IMR-90 (cell line): ENCODE results near the gene ATP11B. TPM values are rescaled to one million over a fixed set of nuclear protein-coding genes. Genes with fewer than 3 reads are reported as not detected.

Experiments
- ATAC-seq: fragments of 200-7000 bp; cut with Tn5 transposase; 2 replicates; pipeline ENCODE4 v1.9.1; 2020; ENCODE audit warnings: low read depth, mild to moderate bottlenecking, moderate library complexity
- BruUV-seq: library from RNA; stranded (reverse); fragments of 400-500 nt; replicated peaks from 2 replicates; lab custom pipeline; 2021; lab: Mats Ljungman, UMichigan
- CTCF ChIA-PET: fragments of 300-600 bp; formaldehyde crosslinking; extraction: SDS; loops from one replicate; lab custom pipeline; 2021; ENCODE audit warnings: antibody characterized with exemption; lab: Yijun Ruan, JAX
- POLR2A ChIA-PET: fragments of 300-600 bp; sonication (Branson Sonifier 250); formaldehyde crosslinking; loops from one replicate; lab custom pipeline; 2022; ENCODE audit warnings: antibody characterized with exemption; ENCODE audit not compliant: unreplicated experiment; lab: Charles Lee
- DNase-seq: peaks from one replicate; pipeline ENCODE4 v3.0.0; 2013
- H2AFZ ChIP-seq: replicated peaks from 2 replicates; pipeline ENCODE3; 2013; ENCODE audit warnings: low read length, mild to moderate bottlenecking; ENCODE audit not compliant: poor library complexity
- H2AK5ac ChIP-seq: 2 replicates; pipeline ENCODE4 v1.6.1; 2013; ENCODE audit warnings: low read depth, low read length, inconsistent platforms
- H2AK9ac ChIP-seq: replicated peaks from 2 replicates; pipeline ENCODE3; 2013; ENCODE audit warnings: mild to moderate bottlenecking, low read depth, low read length, moderate library complexity; ENCODE audit not compliant: poor library complexity
- H2BK120ac ChIP-seq: 2 replicates; pipeline ENCODE4 v1.6.1; 2013; ENCODE audit warnings: low read depth, low read length, inconsistent platforms
- H2BK15ac ChIP-seq: 3 replicates; pipeline ENCODE4 v1.6.1; 2013; ENCODE audit warnings: low read depth, low read length, inconsistent platforms
- H2BK20ac ChIP-seq: 2 replicates; pipeline ENCODE4 v1.6.1; 2013; ENCODE audit warnings: low read depth, mild to moderate bottlenecking, inconsistent platforms, low read length, moderate library complexity
- H2BK5ac ChIP-seq: 2 replicates; pipeline ENCODE4 v1.6.1; 2013; ENCODE audit warnings: mild to moderate bottlenecking, low read depth, low read length, inconsistent platforms; ENCODE audit not compliant: poor library complexity, severe bottlenecking
- H3K14ac ChIP-seq: replicated peaks from 2 replicates; pipeline ENCODE4 v1.6.1; 2013; ENCODE audit warnings: low read depth, low read length, inconsistent platforms
- H3K18ac ChIP-seq: 2 replicates; pipeline ENCODE4 v1.6.1; 2013; ENCODE audit warnings: low read depth, low read length, control low read depth
- H3K23ac ChIP-seq: 2 replicates; pipeline ENCODE4 v1.6.1; 2013; ENCODE audit warnings: low read depth, low read length, inconsistent platforms
- H3K27ac ChIP-seq: 2 replicates; pipeline ENCODE4 v1.5.1; 2013; ENCODE audit warnings: mild to moderate bottlenecking, control low read depth, low read length; ENCODE audit not compliant: insufficient read depth
- H3K27me3 ChIP-seq: 2 replicates; pipeline ENCODE4 v1.6.1; 2013; ENCODE audit warnings: low read length; ENCODE audit not compliant: control insufficient read depth, insufficient read depth
- H3K36me3 ChIP-seq: 2 replicates; pipeline ENCODE4 v1.6.1; 2013; ENCODE audit warnings: low read length, mixed read lengths; ENCODE audit not compliant: control insufficient read depth, insufficient read depth
- H3K4ac ChIP-seq: 2 replicates; pipeline ENCODE4 v1.6.1; 2013; ENCODE audit warnings: low read depth, low read length, inconsistent platforms
- H3K4me1 ChIP-seq: 2 replicates; pipeline ENCODE4 v1.6.1; 2013; ENCODE audit warnings: low read length, mixed read lengths; ENCODE audit not compliant: control insufficient read depth, insufficient read depth
- H3K4me2 ChIP-seq: 2 replicates; pipeline ENCODE4 v1.6.1; 2013; ENCODE audit warnings: low read depth, mild to moderate bottlenecking, control low read depth, low read length, moderate library complexity
- H3K4me3 ChIP-seq: 2 replicates; pipeline ENCODE4 v1.5.1; 2013; ENCODE audit warnings: low read depth, mild to moderate bottlenecking, control low read depth, low read length, moderate library complexity; ENCODE audit not compliant: insufficient read depth
- H3K56ac ChIP-seq: 2 replicates; pipeline ENCODE4 v1.6.1; 2013; ENCODE audit warnings: low read length, inconsistent platforms; ENCODE audit not compliant: insufficient read depth; ENCODE audit errors: extremely low read depth
- H3K79me1 ChIP-seq, 2 experiments: 2 replicates each; pipeline ENCODE4 v1.6.1; 2013; ENCODE audit warnings: low read length in 2 of 2, inconsistent platforms in 1 of 2, low read depth in 1 of 2
- H3K9ac ChIP-seq: 2 replicates; pipeline ENCODE4 v1.6.1; 2013; ENCODE audit warnings: low read depth, low read length, control low read depth
- H3K9me1 ChIP-seq: 2 replicates; pipeline ENCODE4 v1.6.1; 2013; ENCODE audit warnings: low read length, inconsistent platforms; ENCODE audit not compliant: insufficient read depth
- H3K9me3 ChIP-seq: 2 replicates; pipeline ENCODE4 v1.6.1; 2013; ENCODE audit warnings: low read length; ENCODE audit not compliant: control insufficient read depth, insufficient read depth
- H4K20me1 ChIP-seq: 2 replicates; pipeline ENCODE4 v1.6.1; 2013; ENCODE audit warnings: low read length, inconsistent platforms; ENCODE audit not compliant: insufficient read depth
- H4K5ac ChIP-seq: 2 replicates; pipeline ENCODE4 v1.6.1; 2013; ENCODE audit warnings: mild to moderate bottlenecking, low read depth, low read length, control low read depth
- H4K8ac ChIP-seq, 2 experiments: 2 replicates each; pipeline ENCODE4 v1.6.1; 2013; ENCODE audit warnings: low read depth in 2 of 2, low read length in 2 of 2, control low read depth in 1 of 2, inconsistent platforms in 1 of 2
- H4K91ac ChIP-seq: 2 replicates; pipeline ENCODE4 v1.6.1; 2013; ENCODE audit warnings: low read depth, low read length, inconsistent platforms; ENCODE audit not compliant: insufficient read depth
- CEBPB ChIP-seq: IDR thresholded peaks from 2 replicates; pipeline ENCODE4 v1.6.1; 2012; ENCODE audit warnings: low read depth, low read length, improper control_type of control experiment
- RAD21 ChIP-seq: IDR thresholded peaks from 2 replicates; pipeline ENCODE4 v1.6.1; 2012; ENCODE audit warnings: low read length, improper control_type of control experiment
- WGBS, 2 experiments: methylation state at CpG; one replicate each; pipeline versions ENCODE4 v1.1.5 to v1.1.7; 2013; ENCODE audit warnings: missing lambda C conversion rate in 2 of 2; ENCODE audit not compliant: insufficient read length in 1 of 2; ENCODE audit errors: extremely low coverage in 2 of 2; 5-methylcytosine and 5-hydroxymethylcytosine counted together
- dilution Hi-C: fragments of 300-500 bp; cut with HindIII; formaldehyde crosslinking; loops from one replicate; pipeline ENCODE4 v1.14.3; 2018; ENCODE audit warnings: low sequenced_read_pairs; ENCODE audit not compliant: unreplicated experiment
- in situ Hi-C: fragments of 300-500 bp; cut with MboI; formaldehyde crosslinking; loops from 3 replicates; pipeline ENCODE4 v1.14.3; 2019; ENCODE audit warnings: low sequenced_read_pairs, inconsistent platforms, mixed read lengths
- intact Hi-C: fragments of 100-400 bp; cut with micrococcal nuclease; formaldehyde crosslinking; loops from 2 replicates; pipeline ENCODE4 v1.10.0; 2022
- polyA plus RNA-seq, 3 experiments: library from polyadenylated mRNA; depleted of rRNA; stranded (reverse); fragments of >200 nt; gene quantifications; 2 replicates each; pipeline ENCODE4 v1.2.3, GENCODE V29; 2012; ENCODE audit warnings: low replicate concordance in 1 of 3
- total RNA-seq: library from RNA; depleted of rRNA; stranded (reverse); fragments of >200 nt; gene quantifications from 2 replicates; pipeline ENCODE4 v1.2.3, GENCODE V29; 2012

ATP11B gene
- total and polyA plus RNA-seq, 2 of the 4 experiments (the other 2 are of a cell fraction) = 10.0 to 39.6 TPM

DNA sequence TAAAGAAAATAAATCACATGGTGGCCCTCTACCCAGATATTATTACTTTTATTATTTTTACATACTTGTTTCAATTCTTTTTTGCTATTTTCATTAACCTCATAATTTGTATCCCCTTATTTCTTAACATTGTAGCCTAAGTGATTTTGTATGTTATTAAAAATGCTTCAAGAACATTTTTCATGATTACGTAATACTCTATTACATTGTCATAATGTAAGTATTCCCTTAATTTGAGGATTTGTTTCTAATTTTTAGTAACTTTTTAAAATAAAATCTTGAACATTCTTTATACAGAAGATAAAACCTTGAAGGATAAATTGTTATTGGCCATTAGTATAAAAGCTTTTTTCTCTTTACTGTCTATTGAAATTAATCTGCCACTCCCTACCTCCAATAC, 98.1 kb downstream of the ATP11B start:
- Histone ChIP-seq H3K27me3 (no peaks in the 10 kb centered on the region), H3K4me1 (peaks cover under 1% of the 10 kb centered on the region; the same call in 1 of the 2 replicates), H4K91ac (no peak overlapping the region), H3K4me2 (no peak overlapping the region), H3K9me3 (no peaks in the 10 kb centered on the region), H2AFZ (no peak overlapping the region), H3K79me1 (no peaks in the 10 kb centered on the region; a peak in 1 of 4 replicates), H3K18ac (no peak overlapping the region), H3K14ac (no peak overlapping the region), H2BK5ac (no peak overlapping the region), H2AK9ac (no peak overlapping the region), H3K9ac (no peak overlapping the region), H2BK20ac (no peak overlapping the region), H2BK15ac (no peak overlapping the region), H3K4me3 (no peak overlapping the region), H3K56ac (no peak overlapping the region), H3K36me3 (peaks cover 3% of the 10 kb centered on the region; the same call in 1 of the 2 replicates), H3K4ac (no peak overlapping the region), H3K23ac (no peak overlapping the region), H4K5ac (no peak overlapping the region), H4K20me1 (no peaks in the 10 kb centered on the region), H3K9me1 (no peaks in the 10 kb centered on the region), H2BK120ac (no peak overlapping the region), H4K8ac (no peak overlapping the region), H3K27ac (no peak overlapping the region), H2AK5ac (no peak overlapping the region)
- in situ Hi-C loops (no loop called here), intact Hi-C loops (no loop called here), dilution Hi-C loops (no loop called here)
- ChIA-PET CTCF (no interaction called here), POLR2A (no interaction called here)
- TF ChIP-seq CEBPB = peak; percentile 83
- TF ChIP-seq RAD21 = no peak
- DNase-seq (no peak), ATAC-seq (no peak)
- WGBS, 2 experiments = no CpG with 5 or more reads among the region's 1 CpG
- BruUV-seq = no TSS peak
